Trophoblast cell (in vitro differentiated cells and primary cell): Measurements from ENCODE around the gene NAPB. TPM values are rescaled to one million over a fixed set of nuclear protein-coding genes. Genes with fewer than 3 reads are reported as not detected.
"Not testable (repeated sequence)": the region's sequence is repeated elsewhere in the genome, so short reads cannot be mapped to it uniquely, and the experiment has no call there.

Source experiments
- DNase-seq, 2 donors: peaks; one replicate each; pipeline ENCODE4 v3.0.0-alpha.2; 2016
- H2AFZ ChIP-seq: 2 replicates; pipeline ENCODE4 v1.6.1; 2013; ENCODE audit warnings: low read length, moderate library complexity, mild to moderate bottlenecking; ENCODE audit not compliant: insufficient read depth, poor library complexity
- H2AK5ac ChIP-seq: 2 replicates; pipeline ENCODE4 v1.6.1; 2013; ENCODE audit warnings: mild to moderate bottlenecking, low read length
- H2BK120ac ChIP-seq: 2 replicates; pipeline ENCODE4 v1.6.1; 2013; ENCODE audit warnings: low read length, mild to moderate bottlenecking, moderate library complexity; ENCODE audit not compliant: insufficient read depth, poor library complexity
- H2BK12ac ChIP-seq: 2 replicates; pipeline ENCODE4 v1.6.1; 2013; ENCODE audit warnings: mild to moderate bottlenecking, low read length, moderate library complexity
- H2BK5ac ChIP-seq: 2 replicates; pipeline ENCODE4 v1.6.1; 2013; ENCODE audit warnings: low read length, low read depth, moderate library complexity, mild to moderate bottlenecking; ENCODE audit not compliant: poor library complexity
- H3K14ac ChIP-seq: 2 replicates; pipeline ENCODE4 v1.6.1; 2013; ENCODE audit warnings: mild to moderate bottlenecking, low read length
- H3K18ac ChIP-seq: 2 replicates; pipeline ENCODE4 v1.6.1; 2013; ENCODE audit warnings: mild to moderate bottlenecking, low read length
- H3K23ac ChIP-seq: 2 replicates; pipeline ENCODE4 v1.6.1; 2013; ENCODE audit warnings: low read length
- H3K27ac ChIP-seq: 2 replicates; pipeline ENCODE4 v1.5.1; 2013; ENCODE audit warnings: low read depth, mild to moderate bottlenecking, inconsistent platforms, low read length, moderate library complexity
- H3K27me3 ChIP-seq: 2 replicates; pipeline ENCODE4 v1.6.1; 2013; ENCODE audit warnings: inconsistent platforms, mild to moderate bottlenecking, low read length, moderate library complexity; ENCODE audit not compliant: insufficient read depth
- H3K36me3 ChIP-seq, 2 experiments: 1 replicate in 1 of 2; 2 replicates in 1 of 2; pipeline ENCODE4 v1.6.1; 2013; ENCODE audit warnings: low read length in 2 of 2, mild to moderate bottlenecking in 2 of 2, moderate library complexity in 1 of 2; ENCODE audit not compliant: insufficient read depth in 2 of 2, control insufficient read depth in 1 of 2
- H3K4ac ChIP-seq: 2 replicates; pipeline ENCODE4 v1.6.1; 2013; ENCODE audit warnings: low read depth, mild to moderate bottlenecking, low read length, moderate library complexity
- H3K4me1 ChIP-seq, 2 experiments: 1 replicate in 1 of 2; 2 replicates in 1 of 2; pipeline ENCODE4 v1.6.1; 2013; ENCODE audit warnings: low read length in 2 of 2, mild to moderate bottlenecking in 2 of 2, moderate library complexity in 1 of 2; ENCODE audit not compliant: insufficient read depth in 2 of 2, control insufficient read depth in 1 of 2
- H3K4me2 ChIP-seq: 2 replicates; pipeline ENCODE4 v1.6.1; 2013; ENCODE audit warnings: inconsistent platforms, mild to moderate bottlenecking, low read length, moderate library complexity
- H3K4me3 ChIP-seq: 2 replicates; pipeline ENCODE4 v1.5.1; 2013; ENCODE audit warnings: mild to moderate bottlenecking, low read depth, low read length, inconsistent platforms
- H3K79me1 ChIP-seq: one replicate; pipeline ENCODE4 v1.6.1; 2013; ENCODE audit warnings: low read length
- H3K79me2 ChIP-seq: 2 replicates; pipeline ENCODE4 v1.6.1; 2013; ENCODE audit warnings: low read length, mild to moderate bottlenecking; ENCODE audit not compliant: control insufficient read depth, insufficient read depth, poor library complexity
- H3K9ac ChIP-seq: 2 replicates; pipeline ENCODE4 v1.6.1; 2013; ENCODE audit warnings: mild to moderate bottlenecking, low read length
- H3K9me3 ChIP-seq: 2 replicates; pipeline ENCODE4 v1.6.1; 2013; ENCODE audit warnings: low read depth, mild to moderate bottlenecking, control low read depth, inconsistent platforms, low read length; ENCODE audit not compliant: insufficient read depth
- H4K12ac ChIP-seq: 2 replicates; pipeline ENCODE4 v1.6.1; 2013; ENCODE audit warnings: low read depth, mild to moderate bottlenecking, low read length, moderate library complexity
- H4K8ac ChIP-seq: 2 replicates; pipeline ENCODE4 v1.6.1; 2013; ENCODE audit warnings: low read depth, mild to moderate bottlenecking, low read length, moderate library complexity
- H4K91ac ChIP-seq: one replicate; pipeline ENCODE4 v1.6.1; 2013; ENCODE audit warnings: low read depth, mild to moderate bottlenecking, low read length, moderate library complexity
- WGBS: extraction: QIAGEN DNeasy Blood & Tissue Kit; methylation state at CpG from one replicate; pipeline ENCODE4 v1.1.7; 2013; ENCODE audit warnings: missing lambda C conversion rate; ENCODE audit not compliant: insufficient read length, insufficient coverage; ENCODE audit errors: extremely low coverage; 5-methylcytosine and 5-hydroxymethylcytosine counted together
- polyA plus RNA-seq: library from polyadenylated mRNA; stranded (reverse); fragments of 200-250 nt; gene quantifications from 2 replicates; pipeline ENCODE4 v1.2.3, GENCODE V29; 2013

Gene NAPB
- polyA plus RNA-seq = 3.9 and 4.0 TPM in 2 replicates

DNA sequence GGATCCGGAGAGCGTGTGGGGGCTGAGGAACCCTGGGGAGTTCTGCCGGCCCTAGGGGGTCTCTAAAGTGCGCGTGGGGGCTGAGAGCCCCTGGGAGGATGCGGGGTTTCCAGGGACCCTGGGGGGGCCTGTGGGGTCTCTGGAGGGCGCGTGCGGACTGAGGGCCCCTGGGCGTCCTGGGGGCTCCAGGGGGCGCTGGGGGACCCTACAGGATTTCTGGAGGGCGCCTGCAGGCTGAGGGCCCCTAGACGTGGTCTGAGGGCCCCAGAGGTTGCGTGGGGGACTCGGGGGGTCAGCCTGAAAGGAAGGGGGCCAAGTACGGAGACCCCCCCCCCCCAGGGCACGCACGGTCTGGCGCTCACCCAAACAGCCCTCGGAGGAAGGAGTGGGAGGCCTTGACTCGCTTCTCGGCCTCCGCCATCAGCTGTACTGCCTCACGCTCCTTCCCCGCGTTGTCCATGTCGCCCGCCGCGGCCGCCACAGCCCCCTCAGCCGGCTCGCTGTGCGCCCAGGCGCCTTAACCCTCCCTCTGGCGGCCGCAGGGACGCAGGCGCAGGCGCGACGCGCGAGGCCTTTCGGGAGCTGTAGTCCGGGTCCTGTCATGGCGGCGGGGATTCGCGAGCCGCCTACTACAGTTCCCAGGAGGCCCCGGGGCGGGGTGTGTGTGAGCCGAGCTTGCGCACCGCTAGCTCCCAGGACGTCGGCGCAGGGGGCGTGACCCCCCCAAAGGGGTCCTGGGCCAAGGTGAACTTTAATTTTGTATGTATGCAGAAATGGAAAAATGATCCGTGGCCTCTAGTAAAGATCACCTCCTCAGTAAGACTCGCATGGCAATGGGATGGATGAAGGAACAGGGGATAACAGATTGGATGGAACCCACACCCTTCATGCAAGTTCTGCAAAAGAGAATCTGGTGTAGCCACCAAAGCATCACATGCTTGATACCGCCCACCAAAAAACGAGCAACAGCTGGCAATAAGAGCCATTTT lies at the start of gene NAPB:
Gene NAPB, minus strand, starts transcription at position 546 of the 989 bp plus-strand sequence. Its CDS starts 86 bp downstream, at position 460.
- peak within 1 kb of the TSS; percentile 89 for H2AFZ ChIP-seq
- peak within 1 kb of the TSS; percentile 98 for H4K8ac ChIP-seq
- peak; percentile 95 to 96 for DNase-seq
- peak within 1 kb of the TSS; percentile 70 for H2AK5ac ChIP-seq
- H3K9ac ChIP-seq = peak within 1 kb of the TSS; percentile 96
- peak within 1 kb of the TSS; percentile 99 for H3K4me3 ChIP-seq
- peak within 1 kb of the TSS; percentile 96 for H3K4me2 ChIP-seq
- H2BK5ac ChIP-seq = peak within 1 kb of the TSS; percentile 77
- H4K91ac ChIP-seq = peak within 1 kb of the TSS; percentile 96
- H3K18ac ChIP-seq = peak within 1 kb of the TSS; percentile 99
- peak within 1 kb of the TSS; percentile 96 for H3K4ac ChIP-seq
- H3K79me1 ChIP-seq = peaks cover 7% of the 10 kb centered on the region
- WGBS = no CpG with 5 or more reads among the region's 64 CpGs
- peak within 1 kb of the TSS; percentile 41 for H2BK12ac ChIP-seq
- peak within 1 kb of the TSS; percentile 27 for H3K27ac ChIP-seq
- H4K12ac ChIP-seq = peak within 1 kb of the TSS; percentile 97
- no peaks in the 10 kb centered on the region for H3K36me3 ChIP-seq
- H3K4me1 ChIP-seq = no peaks in the 10 kb centered on the region
- no peaks in the 10 kb centered on the region for H3K27me3 ChIP-seq
- H3K79me2 ChIP-seq = peaks cover 9% of the 10 kb centered on the region
- no peaks in the 10 kb centered on the region for H3K9me3 ChIP-seq
- H2BK120ac ChIP-seq = peak within 1 kb of the TSS; percentile 85
- peak within 1 kb of the TSS; percentile 99 for H3K14ac ChIP-seq
- no peak within 1 kb of the TSS for H3K23ac ChIP-seq

DNA sequence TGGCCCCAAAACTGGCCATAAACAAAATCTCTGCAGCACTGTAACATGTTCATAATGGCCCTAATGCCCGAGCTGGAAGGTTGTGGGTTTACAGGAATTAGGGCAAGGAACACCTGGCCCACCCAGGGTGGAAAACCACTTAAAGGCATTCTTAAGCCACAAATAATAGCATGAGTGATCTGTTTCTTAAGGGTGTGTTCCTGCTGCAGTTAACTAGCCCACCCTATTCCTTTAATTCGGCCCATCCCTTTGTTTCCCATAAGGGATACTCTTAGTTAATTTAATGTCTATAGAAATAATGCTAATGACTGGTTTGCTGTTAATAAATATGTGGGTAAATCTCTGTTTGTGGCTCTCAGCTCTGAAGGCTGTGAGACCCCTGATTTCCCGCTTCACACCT lies 45.7 kb upstream of the NAPB start:
- not testable (repeated sequence) for H2BK5ac ChIP-seq, H3K14ac ChIP-seq, H3K4me3 ChIP-seq, H3K18ac ChIP-seq, H3K4ac ChIP-seq, H3K27me3 ChIP-seq, H4K8ac ChIP-seq, H3K9ac ChIP-seq, H4K12ac ChIP-seq, H2BK120ac ChIP-seq, H2BK12ac ChIP-seq, H2AFZ ChIP-seq, H3K79me2 ChIP-seq, H2AK5ac ChIP-seq, H4K91ac ChIP-seq, H3K79me1 ChIP-seq, H3K4me1 ChIP-seq, DNase-seq, H3K9me3 ChIP-seq, H3K27ac ChIP-seq, H3K36me3 ChIP-seq, H3K4me2 ChIP-seq, H3K23ac ChIP-seq
- no CpG with 5 or more reads among the region's 3 CpGs for WGBS

DNA sequence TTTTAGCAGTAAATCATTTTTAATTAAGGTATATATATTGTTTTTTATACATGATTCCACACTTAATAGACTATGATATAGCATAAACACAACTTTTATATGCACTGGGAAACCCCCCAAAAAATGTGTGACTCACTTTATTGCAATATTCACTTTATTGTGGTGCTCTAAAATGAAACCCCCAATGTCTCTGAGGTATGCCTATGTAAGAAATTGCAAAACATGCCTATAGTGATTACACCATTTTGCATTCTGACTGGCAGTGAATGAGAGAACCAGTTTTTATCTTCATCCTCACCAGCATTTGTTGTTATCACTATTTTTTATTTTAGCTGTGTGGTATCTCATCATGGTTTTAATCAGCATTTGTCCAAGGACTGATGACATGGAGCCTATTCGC lies 39.9 kb upstream of the NAPB start:
- Histone ChIP-seq H3K23ac (no peak overlapping the region), H3K18ac (no peak overlapping the region), H3K4me3 (no peak overlapping the region), H4K8ac (no peak overlapping the region), H3K79me2 (no peaks in the 10 kb centered on the region), H3K4me2 (no peak overlapping the region), H2AK5ac (no peak overlapping the region), H3K27me3 (no peaks in the 10 kb centered on the region), H4K12ac (no peak overlapping the region), H2BK120ac (no peak overlapping the region), H4K91ac (no peak overlapping the region), H2BK12ac (no peak overlapping the region), H3K14ac (no peak overlapping the region), H3K27ac (no peak overlapping the region), H3K79me1 (no peaks in the 10 kb centered on the region), H3K9ac (no peak overlapping the region), H2AFZ (no peak overlapping the region), H3K36me3 (no peaks in the 10 kb centered on the region), H3K4ac (no peak overlapping the region), H3K9me3 (peaks cover 7% of the 10 kb centered on the region), H2BK5ac (no peak overlapping the region), H3K4me1 (no peaks in the 10 kb centered on the region)
- WGBS = no CpG with 5 or more reads among the region's 1 CpG
- DNase-seq = no peak

DNA sequence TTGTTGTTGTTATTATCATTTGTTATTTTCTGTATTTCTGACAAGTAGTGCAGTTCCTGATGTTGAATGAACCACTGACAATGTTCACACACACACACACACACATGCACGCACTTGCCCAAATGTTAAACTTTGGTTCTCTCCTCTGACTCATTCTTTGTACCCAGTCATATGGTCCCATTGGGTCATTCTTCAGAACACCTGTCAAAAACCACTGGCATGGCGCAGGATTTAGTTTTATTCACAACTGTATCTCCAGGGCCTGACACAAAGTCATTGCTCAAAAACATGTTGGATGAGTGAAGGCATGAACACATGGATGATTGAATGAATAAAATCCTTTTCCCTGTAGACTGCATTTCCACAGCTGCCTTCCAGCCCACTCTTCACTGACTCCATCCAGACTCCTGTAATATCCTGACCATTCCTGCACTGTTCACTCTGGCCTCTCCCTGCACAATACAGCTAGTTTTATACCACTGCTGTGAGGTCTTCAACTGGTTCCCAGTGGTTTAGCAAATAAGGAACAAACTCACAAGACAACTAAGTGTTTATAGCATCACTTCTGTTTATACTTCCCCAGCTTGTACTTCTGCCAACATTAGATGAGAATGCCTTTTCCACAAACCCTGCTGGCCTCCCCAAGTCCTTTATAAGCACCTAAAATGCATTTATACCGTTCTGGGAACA lies 38.3 kb upstream of the NAPB start:
- Histone ChIP-seq H3K9ac (no peak overlapping the region), H4K8ac (no peak overlapping the region), H4K91ac (no peak overlapping the region), H3K4ac (no peak overlapping the region), H3K9me3 (peaks cover 5% of the 10 kb centered on the region), H3K27me3 (no peaks in the 10 kb centered on the region), H2BK12ac (no peak overlapping the region), H2AK5ac (no peak overlapping the region), H3K4me1 (no peaks in the 10 kb centered on the region), H3K4me2 (no peak overlapping the region), H2BK120ac (no peak overlapping the region), H2AFZ (no peak overlapping the region), H2BK5ac (no peak overlapping the region), H3K79me2 (no peaks in the 10 kb centered on the region), H3K36me3 (no peaks in the 10 kb centered on the region), H3K79me1 (no peaks in the 10 kb centered on the region), H3K4me3 (no peak overlapping the region), H3K27ac (no peak overlapping the region), H3K14ac (no peak overlapping the region), H3K23ac (no peak overlapping the region), H3K18ac (no peak overlapping the region), H4K12ac (no peak overlapping the region)
- no CpG with 5 or more reads among the region's 3 CpGs for WGBS
- DNase-seq = no peak
